WI38 (cell line): ENCODE measurements around the gene SMPX.

ENCODE experiments used
- H3K4me3 ChIP-seq: 2 replicates; pipeline ENCODE4 v1.5.1; 2011; ENCODE audit warnings: low read depth, mild to moderate bottlenecking, control low read depth, low read length
- TF ChIP-seq, protein P1 (sequence below): IDR thresholded peaks from 2 replicates; pipeline ENCODE4 v1.5.1; 2012; ENCODE audit warnings: low read depth, mild to moderate bottlenecking, control low read depth, low read length

The SMPX gene

DNA sequence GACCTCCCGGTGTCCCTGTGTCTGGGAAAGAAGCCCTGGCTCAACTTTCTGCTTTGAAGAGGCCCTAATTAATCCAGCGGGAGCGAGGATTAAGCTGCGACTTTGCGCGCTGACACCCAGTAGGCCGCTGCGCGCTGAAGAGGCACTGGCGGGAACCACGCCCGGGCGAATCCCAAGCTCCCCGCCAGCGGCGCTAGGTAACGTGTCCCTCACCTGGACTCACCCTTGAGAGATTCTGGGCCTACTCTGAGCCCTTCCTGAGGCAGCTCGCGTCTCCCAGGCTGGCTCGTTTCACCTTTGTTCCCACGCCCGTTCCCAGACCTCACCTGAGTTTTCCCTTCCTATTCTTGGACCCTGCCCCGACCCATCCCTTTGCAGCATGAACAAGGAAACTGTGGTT is 99.2 kb downstream of the SMPX start:
- H3K4me3 ChIP-seq: no peak overlapping the region
- TF ChIP-seq, protein P1, sequence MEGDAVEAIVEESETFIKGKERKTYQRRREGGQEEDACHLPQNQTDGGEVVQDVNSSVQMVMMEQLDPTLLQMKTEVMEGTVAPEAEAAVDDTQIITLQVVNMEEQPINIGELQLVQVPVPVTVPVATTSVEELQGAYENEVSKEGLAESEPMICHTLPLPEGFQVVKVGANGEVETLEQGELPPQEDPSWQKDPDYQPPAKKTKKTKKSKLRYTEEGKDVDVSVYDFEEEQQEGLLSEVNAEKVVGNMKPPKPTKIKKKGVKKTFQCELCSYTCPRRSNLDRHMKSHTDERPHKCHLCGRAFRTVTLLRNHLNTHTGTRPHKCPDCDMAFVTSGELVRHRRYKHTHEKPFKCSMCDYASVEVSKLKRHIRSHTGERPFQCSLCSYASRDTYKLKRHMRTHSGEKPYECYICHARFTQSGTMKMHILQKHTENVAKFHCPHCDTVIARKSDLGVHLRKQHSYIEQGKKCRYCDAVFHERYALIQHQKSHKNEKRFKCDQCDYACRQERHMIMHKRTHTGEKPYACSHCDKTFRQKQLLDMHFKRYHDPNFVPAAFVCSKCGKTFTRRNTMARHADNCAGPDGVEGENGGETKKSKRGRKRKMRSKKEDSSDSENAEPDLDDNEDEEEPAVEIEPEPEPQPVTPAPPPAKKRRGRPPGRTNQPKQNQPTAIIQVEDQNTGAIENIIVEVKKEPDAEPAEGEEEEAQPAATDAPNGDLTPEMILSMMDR: no peak

DNA sequence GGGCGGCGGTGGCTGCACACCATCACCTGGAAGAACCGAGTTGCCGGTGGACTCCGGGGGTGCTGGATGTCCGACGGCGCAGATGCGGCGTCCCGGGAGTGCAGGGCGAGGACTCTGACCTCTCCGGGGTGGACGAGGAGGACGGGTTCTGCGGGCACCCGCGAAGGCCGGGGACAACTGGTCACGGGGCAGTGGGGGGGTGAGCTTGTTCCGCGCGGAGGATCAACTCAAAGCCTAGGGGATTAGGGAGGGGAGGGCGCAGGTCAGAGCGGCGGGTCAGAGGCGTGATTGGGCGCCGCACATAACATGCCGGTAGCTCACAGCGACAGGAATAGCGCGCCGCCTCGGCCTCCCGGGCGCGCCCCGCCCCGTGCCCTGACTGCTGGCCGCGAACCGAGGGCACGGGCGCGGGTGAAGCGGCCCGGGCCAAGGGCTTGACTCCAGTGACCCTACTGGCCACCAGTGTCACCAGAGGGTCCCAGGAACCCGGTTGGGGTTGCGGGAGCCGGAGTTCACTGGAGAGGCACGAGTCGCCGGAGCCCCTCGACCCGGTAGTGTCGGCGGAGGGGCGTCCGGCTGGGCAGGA is 99.7 kb downstream of the SMPX start, which contains the start of gene KLHL34:
TSS of gene KLHL34 (minus strand) at position 179 of the 586 bp plus-strand sequence. CDS start 542 bp downstream, outside the sequence.
- TF ChIP-seq, protein P1: no peak
- H3K4me3 ChIP-seq: no peak within 1 kb of the TSS

DNA sequence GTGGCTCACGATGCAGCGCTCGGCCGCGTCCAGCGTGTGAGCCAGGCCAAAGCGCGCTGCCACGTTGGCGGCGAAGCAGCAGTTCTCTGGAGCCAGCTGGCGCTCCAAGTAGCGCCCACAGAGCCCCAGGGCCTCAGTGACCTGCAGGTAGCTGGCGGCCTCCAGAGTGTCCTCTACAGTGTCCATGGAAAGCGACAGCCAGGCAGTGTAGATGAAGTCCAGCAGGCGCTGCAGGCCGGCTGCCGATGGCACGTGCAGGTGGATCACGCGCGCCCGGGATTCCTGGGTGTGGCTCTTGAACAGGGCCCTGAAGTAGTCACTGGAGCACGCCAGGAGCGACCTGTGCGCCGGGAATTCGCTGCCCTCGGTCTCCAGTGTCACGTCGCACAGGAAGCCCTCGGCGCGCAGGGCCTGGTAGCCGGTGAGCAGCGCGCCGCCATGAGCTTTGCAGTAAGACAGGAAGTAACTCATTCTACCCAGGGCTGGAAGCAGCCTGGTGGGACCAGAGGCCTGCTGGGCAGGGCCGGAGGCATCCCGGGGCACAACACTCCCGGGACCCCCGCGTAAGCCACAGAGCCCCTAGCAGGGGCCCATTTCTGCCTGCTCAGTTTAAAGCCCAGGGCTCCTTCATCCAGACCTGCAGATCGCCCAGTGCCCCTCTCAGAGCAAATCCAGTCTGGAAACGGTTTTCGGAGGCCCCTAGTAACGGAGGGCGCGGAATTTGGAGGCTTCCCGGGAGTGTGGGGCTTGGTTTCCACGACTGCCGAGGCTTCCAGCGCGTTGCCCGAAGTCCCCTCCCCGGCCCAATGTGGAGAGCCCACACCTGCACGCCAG is 100.4 kb downstream of the SMPX start:
- H3K4me3 ChIP-seq: no peak overlapping the region
- TF ChIP-seq, protein P1: no peak

DNA sequence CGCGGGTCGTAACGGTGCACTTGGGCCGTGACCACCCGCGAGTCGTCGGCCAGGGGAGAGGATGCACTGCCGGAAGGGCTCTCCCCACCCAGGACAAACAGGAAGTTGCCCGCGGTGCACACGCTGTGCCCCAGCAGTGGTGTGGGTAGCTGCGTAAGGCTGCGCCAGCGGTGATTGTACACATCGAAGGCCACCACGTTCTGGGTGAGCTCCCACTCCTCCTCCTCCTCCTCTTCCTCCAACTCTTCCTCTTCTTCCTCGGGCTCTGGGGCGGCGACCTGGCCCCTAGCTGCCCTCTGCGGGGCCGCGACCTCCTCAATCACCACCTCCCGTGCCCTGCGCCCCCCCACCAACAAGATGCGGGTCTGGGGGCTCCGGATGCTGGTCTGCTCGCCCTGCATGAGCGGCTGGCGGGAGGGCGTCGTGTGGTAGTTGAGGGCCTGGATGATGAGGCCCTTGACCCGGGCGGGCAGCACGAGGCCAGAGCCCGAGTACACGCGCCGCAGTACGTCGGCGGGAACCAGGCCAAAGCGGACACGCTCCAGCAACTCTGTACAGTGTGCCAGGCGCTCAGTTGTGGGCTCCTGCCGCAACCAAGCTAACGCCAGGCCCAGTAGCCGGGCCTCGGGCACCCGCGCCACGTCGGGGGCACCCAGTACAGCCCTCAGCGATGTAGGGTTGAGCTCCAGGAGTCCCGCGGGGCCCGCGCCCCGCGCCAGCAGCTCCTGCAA is 101.2 kb downstream of the SMPX start:
- no peak overlapping the region for H3K4me3 ChIP-seq
- TF ChIP-seq, protein P1: no peak
